ENCODE data around the gene MKLN1. TPM values are rescaled to one million over a fixed set of nuclear protein-coding genes. Genes with fewer than 3 reads are reported as not detected.

Gene MKLN1
- total RNA-seq, 1 experiment from 2014 or later = 34.3 TPM

DNA sequence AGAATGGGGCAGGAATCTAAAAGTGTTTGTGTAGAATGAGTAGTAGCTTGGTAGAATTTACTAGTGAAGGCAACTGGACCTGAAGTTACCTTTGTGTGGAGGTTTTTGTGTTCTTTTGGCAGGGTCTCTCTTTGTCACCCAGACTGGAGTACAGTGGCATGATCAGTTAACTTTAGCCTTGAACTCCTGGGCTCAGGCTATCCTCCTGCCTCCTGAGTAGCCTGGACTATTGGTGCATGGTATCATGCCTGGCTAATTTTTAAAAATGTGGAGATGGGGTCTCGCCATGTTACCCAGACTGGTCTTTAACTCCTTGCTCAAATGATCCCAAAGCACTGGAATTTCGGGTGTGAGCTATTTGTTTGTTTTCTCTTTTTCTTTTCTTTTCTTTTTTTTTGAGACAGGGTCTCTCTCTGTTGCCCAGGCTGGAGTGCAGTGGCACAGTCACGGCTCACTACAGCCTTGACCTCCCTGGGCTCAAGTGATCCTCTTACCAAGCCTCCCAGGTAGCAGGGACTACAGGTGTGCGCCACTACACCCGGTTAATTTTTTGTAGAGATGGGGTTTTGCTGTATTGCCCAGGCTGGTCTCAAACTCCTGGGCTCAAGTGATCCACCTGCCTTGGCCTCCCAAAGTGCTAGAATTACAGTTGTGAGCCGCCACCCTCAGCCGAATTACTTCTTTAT is 76.7 kb downstream of the MKLN1 start:
- peak overlapping the region; percentile 35 to 39 (median 37); a peak in 4 of 7 replicates for H3K27ac Mint-ChIP-seq
- peaks cover 24 to 26% of the 10 kb centered on the region in 2 experiments for H3K4me1 Mint-ChIP-seq
- TF ChIP-seq, protein P1, sequence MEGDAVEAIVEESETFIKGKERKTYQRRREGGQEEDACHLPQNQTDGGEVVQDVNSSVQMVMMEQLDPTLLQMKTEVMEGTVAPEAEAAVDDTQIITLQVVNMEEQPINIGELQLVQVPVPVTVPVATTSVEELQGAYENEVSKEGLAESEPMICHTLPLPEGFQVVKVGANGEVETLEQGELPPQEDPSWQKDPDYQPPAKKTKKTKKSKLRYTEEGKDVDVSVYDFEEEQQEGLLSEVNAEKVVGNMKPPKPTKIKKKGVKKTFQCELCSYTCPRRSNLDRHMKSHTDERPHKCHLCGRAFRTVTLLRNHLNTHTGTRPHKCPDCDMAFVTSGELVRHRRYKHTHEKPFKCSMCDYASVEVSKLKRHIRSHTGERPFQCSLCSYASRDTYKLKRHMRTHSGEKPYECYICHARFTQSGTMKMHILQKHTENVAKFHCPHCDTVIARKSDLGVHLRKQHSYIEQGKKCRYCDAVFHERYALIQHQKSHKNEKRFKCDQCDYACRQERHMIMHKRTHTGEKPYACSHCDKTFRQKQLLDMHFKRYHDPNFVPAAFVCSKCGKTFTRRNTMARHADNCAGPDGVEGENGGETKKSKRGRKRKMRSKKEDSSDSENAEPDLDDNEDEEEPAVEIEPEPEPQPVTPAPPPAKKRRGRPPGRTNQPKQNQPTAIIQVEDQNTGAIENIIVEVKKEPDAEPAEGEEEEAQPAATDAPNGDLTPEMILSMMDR (conservative IDR thresholded peaks at IDR 0.05) = no peak

More for the DNA sequence above, 76.7 kb downstream of the MKLN1 start:
- H3K23ac ChIP-seq (ENCODE audit: insufficient read length, low read depth, low read length) = no peak overlapping the region
- H3K4ac ChIP-seq (ENCODE audit: low read depth, low read length) = no peak overlapping the region
- Mint-ChIP-seq H3K4me3 (no peak overlapping the region), H3K27me3 (ENCODE audit: low read depth) (no peaks in the 10 kb centered on the region), H3K9me3 (peaks cover 19 to 23% of the 10 kb centered on the region in 2 experiments), H3K36me3 (ENCODE audit: insufficient read depth in 1 of 3, low read depth in 3 of 3) (peaks cover 29 to 46% (median 39%) of the 10 kb centered on the region in 3 experiments)
- no peak overlapping the region for H4K8ac ChIP-seq (replicated peaks; ENCODE audit: insufficient read length, low read depth, low read length)
- H3K27me3 ChIP-seq (ENCODE audit: insufficient read depth, low read length) = no peaks in the 10 kb centered on the region
- H3K14ac ChIP-seq (ENCODE audit: insufficient read depth, low read length) = no peak overlapping the region
- no peaks in the 10 kb centered on the region for H3K9me3 ChIP-seq (ENCODE audit: control insufficient read depth, low read depth, low read length)
- H3K18ac ChIP-seq (ENCODE audit: insufficient read length, low read depth, low read length) = no peak overlapping the region
- no peak overlapping the region for H3K4me2 ChIP-seq (ENCODE audit: insufficient read depth, insufficient read length, low read length)
- no peak overlapping the region for H4K5ac ChIP-seq (ENCODE audit: insufficient read length, low read depth, low read length)
- no peaks in the 10 kb centered on the region for H3K4me1 ChIP-seq (ENCODE audit: insufficient read depth, low read length)
- H2AK5ac ChIP-seq (ENCODE audit: insufficient read length, low read length) = no peak overlapping the region
- no peaks in the 10 kb centered on the region for H3K79me2 ChIP-seq (ENCODE audit: insufficient read depth, low read length)
- no peak overlapping the region for H3T11ph ChIP-seq (ENCODE audit: low read length)
- H3K9ac ChIP-seq (ENCODE audit: extremely low read depth, insufficient read length, low read length) = no peak overlapping the region
- H3K27ac ChIP-seq (ENCODE audit: insufficient read length, low read depth, low read length) = no peak overlapping the region
- no peak overlapping the region for H2BK120ac ChIP-seq (ENCODE audit: low read depth, low read length, poor library complexity, severe bottlenecking)
- no peak overlapping the region for H2BK12ac ChIP-seq (ENCODE audit: insufficient read length, low read depth, low read length)
- H3K56ac ChIP-seq (ENCODE audit: insufficient read length, low read depth, low read length) = no peak overlapping the region
- H3K23me2 ChIP-seq (ENCODE audit: insufficient read length, low read depth, low read length, poor library complexity, severe bottlenecking) = no peaks in the 10 kb centered on the region
- no peak overlapping the region for H4K91ac ChIP-seq (ENCODE audit: insufficient read length, low read depth, low read length)
- no peak for DNase-seq
- no CpG with 5 or more reads among the region's 7 CpGs for WGBS (ENCODE audit: extremely low coverage, insufficient read length, low lambda C conversion rate)
- no peak overlapping the region for H2BK15ac ChIP-seq (ENCODE audit: low read depth, low read length)
- no peak overlapping the region for H2BK5ac ChIP-seq (ENCODE audit: insufficient read length, low read length)
- H2BK20ac ChIP-seq (ENCODE audit: low read depth, low read length, poor library complexity, severe bottlenecking) = no peak overlapping the region
- H2AFZ ChIP-seq (ENCODE audit: low read length) = no peak overlapping the region
- no peaks in the 10 kb centered on the region for H3K79me1 ChIP-seq (ENCODE audit: insufficient read depth, low read depth, low read length, poor library complexity, severe bottlenecking)
- no peaks in the 10 kb centered on the region for H4K20me1 ChIP-seq (ENCODE audit: control insufficient read depth, insufficient read depth, insufficient read length)
